HG03103 (cell line): Measurements from ENCODE around the gene B2M.
"Not testable (repeated sequence)": the region's sequence is repeated elsewhere in the genome, so short reads cannot be mapped to it uniquely, and the experiment has no call there.

ENCODE experiments used
- ATAC-seq: cut with Tn5 transposase; IDR thresholded peaks from one replicate; pipeline ENCODE4 v1.9.1; 2021; ENCODE audit warnings: low read depth; ENCODE audit not compliant: unreplicated experiment

The B2M gene

GRCh38 chr15:44720460-44721176, 9.3 kb downstream of the B2M start:
- no peak for ATAC-seq

- no peak for ATAC-seq
Observed at GRCh38 chr15:44722011-44722410, 10.7 kb downstream of the B2M start.

GRCh38 chr15:44726136-44726535, 14.8 kb downstream of the B2M start:
- no peak for ATAC-seq

DNA sequence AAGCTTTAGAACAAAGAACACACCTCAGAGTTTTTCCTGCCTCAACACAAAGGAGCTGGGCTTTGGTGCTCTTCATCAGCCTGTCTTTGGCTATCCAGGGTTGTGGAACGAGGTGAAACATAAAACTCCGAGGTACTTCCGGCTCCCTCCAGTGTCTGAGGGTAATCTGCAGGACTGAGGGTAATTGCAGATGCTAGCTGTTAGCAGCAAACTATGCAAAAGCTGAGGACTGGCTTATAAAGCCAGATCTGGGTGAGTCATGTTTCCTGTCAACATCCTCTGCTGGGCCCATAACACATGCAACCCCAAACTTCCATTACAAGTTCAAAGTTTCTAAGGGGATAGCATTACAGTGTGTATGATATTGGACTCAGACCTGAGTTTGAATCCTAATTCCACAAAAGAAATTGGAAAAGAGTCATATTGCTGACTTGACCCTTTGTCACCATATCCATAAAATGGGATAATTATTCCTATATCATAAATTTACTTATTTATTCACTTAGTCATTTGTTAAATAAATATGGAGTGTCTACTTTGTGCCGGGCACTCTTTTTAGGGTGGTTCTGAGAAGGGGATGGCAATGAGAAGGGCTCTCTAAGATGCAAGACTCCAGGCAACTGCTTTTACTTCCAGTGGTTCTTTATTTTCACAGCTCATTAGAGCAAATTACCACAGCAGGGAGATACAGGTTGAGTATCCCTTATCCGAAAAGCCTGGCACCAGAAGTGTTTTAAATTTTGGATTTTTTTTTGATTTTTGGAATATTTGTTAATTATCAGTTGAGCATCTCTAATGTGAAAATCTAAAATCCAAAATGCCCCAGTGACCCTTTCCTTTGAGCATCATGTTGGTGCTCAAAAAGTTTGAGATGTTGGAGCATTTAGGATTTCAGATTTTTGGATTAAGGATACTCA, 15.5 kb downstream of the B2M start:
- ATAC-seq, result peak; percentile 40

DNA sequence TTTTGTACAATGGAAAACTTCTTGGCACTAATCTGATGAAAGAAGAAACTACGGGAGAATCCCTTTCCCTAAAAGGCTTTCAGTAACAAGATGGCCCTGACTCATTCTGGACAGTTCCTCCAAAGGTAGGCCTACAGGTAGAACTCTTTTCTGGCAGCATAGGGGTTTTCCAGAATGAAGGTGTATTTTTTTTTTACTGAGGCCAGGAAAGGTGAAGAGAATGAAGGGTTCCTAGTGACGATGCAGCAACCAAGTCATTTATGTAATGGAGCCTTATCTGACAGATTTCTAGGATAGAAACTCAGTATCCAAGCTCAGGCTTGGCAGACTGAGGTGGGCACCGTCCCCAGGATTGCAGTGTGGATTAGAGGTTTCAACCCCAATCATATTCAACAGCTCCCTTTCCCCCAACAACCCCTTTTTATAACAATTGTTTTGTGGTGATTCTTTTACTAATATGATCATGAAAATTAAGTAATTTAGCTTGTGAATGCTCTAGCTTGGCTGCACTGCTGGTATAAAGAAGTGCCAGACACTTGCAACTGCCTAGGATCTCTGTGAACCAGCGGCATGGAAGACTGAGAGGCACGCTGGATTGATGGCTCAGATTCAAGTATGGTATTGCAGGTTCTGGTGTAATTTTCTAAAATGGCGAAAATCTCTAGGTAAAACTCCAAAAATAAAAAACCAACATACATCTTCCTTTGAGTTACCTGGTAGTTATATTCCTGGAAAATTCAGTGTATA, 16.3 kb downstream of the B2M start:
- ATAC-seq, result no peak

- ATAC-seq, result not testable (repeated sequence)
Observed at GRCh38 chr15:44728232-44728575, 16.9 kb downstream of the B2M start.

GRCh38 chr15:44728576-44729407, 17.5 kb downstream of the B2M start:
- ATAC-seq, result peak; percentile 73

DNA sequence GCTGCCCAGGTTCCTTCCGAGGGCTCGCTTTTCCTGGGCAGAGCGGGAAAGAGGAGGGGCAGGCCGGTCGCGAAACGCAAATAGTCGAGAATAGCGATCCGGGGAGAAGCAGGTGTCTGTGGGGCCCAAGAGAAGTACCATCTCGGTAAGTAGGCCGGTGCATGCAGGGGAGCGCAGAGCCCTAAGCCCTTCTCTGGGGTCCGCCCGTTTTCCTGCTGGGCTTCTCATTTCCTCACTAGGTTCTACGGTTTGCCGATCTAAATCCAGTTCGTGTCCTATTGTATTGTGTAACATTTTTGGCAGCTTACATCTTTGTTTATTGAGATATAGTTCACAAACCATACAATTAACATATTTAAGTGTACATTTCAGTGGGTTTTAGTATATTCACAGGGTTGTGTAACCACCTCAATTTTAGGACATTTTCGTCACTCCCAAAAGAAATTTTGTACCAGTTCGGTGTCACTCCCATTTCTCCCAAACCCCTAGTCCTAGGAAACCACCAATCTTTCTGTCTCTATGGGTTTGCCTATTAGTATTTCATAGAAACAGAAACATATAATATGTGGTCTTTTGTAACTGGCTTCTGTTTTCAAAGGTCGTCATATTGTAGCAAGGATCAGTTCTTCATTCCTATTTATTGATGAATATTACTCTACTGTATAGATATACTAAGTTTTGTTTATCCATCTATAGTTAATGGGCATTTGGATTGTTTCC, 18.3 kb downstream of the B2M start:
- ATAC-seq, result no peak

- ATAC-seq, result no peak
Observed at GRCh38 chr15:44734839-44735481, 23.6 kb downstream of the B2M start.

GRCh38 chr15:44735482-44736180, 24.3 kb downstream of the B2M start:
- no peak for ATAC-seq

DNA sequence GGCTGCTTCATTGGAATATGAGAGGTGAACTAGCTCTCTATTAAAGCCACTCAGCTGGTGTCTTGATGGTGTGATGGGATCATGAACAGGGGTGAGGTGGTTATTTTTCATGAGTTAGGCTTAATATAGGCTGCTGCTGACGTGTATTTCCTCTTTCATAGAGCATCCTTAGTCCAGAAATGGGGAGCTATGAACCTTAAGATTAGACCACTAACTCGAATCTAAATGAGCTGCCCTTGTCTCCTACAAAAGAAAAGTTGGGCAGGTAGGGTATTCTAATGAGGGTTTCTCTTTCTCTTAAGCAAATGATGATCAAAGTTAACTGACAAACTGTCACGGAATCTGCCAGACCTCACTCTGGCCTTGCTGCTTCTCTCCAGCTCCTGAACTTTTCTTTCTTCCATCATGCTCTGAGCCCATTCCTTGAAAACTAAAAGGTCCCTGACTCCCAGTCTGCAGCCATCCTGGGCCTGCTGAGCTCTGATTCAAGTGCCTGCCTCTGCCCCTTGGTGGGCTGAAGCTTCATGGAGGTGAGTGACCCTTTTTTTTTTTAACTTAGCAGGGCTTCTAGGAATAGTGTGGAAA, 25.0 kb downstream of the B2M start, which contains the start of gene TRIM69:
TRIM69 (plus strand) TSS at position 348 of the 585 bp plus-strand sequence; CDS start at position 525, 177 bp downstream.
- no peak for ATAC-seq

DNA sequence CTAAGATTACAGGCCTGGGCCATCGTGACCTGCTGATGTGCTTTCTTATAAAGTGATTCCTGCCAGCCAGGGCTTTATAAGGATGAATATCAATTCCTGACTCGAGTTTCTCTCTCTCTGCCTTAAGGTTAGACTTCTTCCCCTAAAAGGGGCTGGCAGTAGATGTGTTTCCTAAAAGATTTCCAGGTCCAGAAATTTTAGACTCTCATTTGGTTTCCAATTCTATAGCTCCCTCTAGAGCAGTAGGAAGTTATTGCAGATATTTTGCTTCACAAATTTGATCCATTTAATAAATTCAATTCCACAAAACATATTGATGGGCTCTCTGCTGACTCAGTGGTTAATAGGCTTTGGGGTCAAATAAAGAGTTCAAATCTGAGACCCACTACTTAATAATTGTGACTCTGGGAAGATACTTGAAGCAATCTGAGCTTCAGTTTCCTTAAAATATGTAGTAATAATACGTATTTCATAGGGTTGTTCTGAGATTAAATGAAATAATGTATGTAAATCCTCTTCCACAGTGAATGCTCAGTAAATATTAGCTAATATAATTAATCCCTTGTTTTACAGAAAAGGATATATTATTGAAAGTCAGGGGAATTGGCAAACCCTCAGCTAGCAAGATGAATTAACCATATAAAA, 27.1 kb downstream of the B2M start:
- no peak for ATAC-seq

- not testable (repeated sequence) for ATAC-seq
Observed at GRCh38 chr15:44739222-44739847, 28.0 kb downstream of the B2M start.

GRCh38 chr15:44743454-44743853, 32.1 kb downstream of the B2M start:
- ATAC-seq, result not testable (repeated sequence)

GRCh38 chr15:44753345-44753744, 42.0 kb downstream of the B2M start:
- no peak for ATAC-seq

DNA sequence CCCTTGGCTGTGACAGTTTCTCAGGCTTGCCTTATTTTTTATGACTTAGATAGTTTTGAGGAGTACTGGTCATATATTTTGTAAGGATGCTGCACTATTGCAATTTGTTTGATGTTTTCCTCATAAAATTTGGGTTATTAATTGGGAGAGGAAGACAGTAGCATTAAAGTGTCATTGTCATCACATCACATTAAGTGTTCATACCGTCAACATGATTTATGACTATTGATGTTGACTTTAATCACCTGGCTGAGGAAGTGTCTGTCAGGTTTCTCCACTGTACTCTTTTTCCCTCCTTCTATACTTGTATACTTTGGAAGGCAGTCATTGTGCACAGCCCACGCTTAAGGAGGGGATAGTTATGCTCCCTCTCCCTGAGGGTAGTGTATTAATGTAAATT, 51.9 kb downstream of the B2M start:
- ATAC-seq, result no peak

- ATAC-seq, result no peak
Observed at GRCh38 chr15:44763848-44764247, 52.5 kb downstream of the B2M start.
